Neural cell (in vitro differentiated cells): ENCODE data around the gene FNDC3A. TPM values are rescaled to one million over a fixed set of nuclear protein-coding genes. Genes with fewer than 3 reads are reported as not detected.
A peak's percentile ranks its signal among the peaks of the same experiment; 100 is the strongest.

Experiments used
- H2AFZ ChIP-seq: fragments of 200-600, 300-800 bp; sonication (generic), shearing (Covaris generic); 2 replicates; pipeline ENCODE4 v1.6.0; 2014; ENCODE audit warnings: low read depth, mild to moderate bottlenecking, antibody characterized with exemption, low read length, moderate library complexity
- H3F3A ChIP-seq: fragments of 200-600 bp; shearing (Covaris generic); 2 replicates; pipeline ENCODE4 v1.6.1; 2016; ENCODE audit warnings: mild to moderate bottlenecking, moderate library complexity, mixed read lengths, antibody characterized with exemption, low read length; ENCODE audit not compliant: insufficient read depth, poor library complexity, severe bottlenecking
- H3K27ac ChIP-seq: fragments of 200-600, 300-800 bp; sonication (generic), shearing (Covaris generic); 2 replicates; pipeline ENCODE4 v1.5.1; 2014; ENCODE audit warnings: mild to moderate bottlenecking, low read length, moderate library complexity
- H3K27me3 ChIP-seq: fragments of 300-800, 200-600 bp; sonication (generic), shearing (Covaris generic); 2 replicates; pipeline ENCODE4 v1.6.0; 2014; ENCODE audit warnings: mild to moderate bottlenecking, low read depth, low read length, moderate library complexity; ENCODE audit not compliant: insufficient read depth
- H3K36me3 ChIP-seq: fragments of 300-800, 200-600 bp; sonication (generic), shearing (Covaris generic); 2 replicates; pipeline ENCODE4 v1.5.1; 2014; ENCODE audit warnings: mild to moderate bottlenecking, antibody characterized with exemption, low read length, moderate library complexity; ENCODE audit not compliant: insufficient read depth
- H3K4me2 ChIP-seq: fragments of 300-800, 200-600 bp; sonication (generic), shearing (Covaris generic); 2 replicates; pipeline ENCODE4 v1.6.0; 2014; ENCODE audit warnings: mild to moderate bottlenecking, low read length
- H3K4me3 ChIP-seq: fragments of 300-800, 200-600 bp; sonication (generic), shearing (Covaris generic); 2 replicates; pipeline ENCODE4 v1.5.1; 2014; ENCODE audit warnings: mild to moderate bottlenecking, low read length, moderate library complexity
- H3K79me2 ChIP-seq: fragments of 200-600 bp; shearing (Covaris generic); replicated peaks from 2 replicates; pipeline ENCODE4 v1.6.0; 2014; ENCODE audit warnings: mild to moderate bottlenecking, low read length, moderate library complexity; ENCODE audit not compliant: insufficient read depth
- H3K9ac ChIP-seq: fragments of 300-800, 200-600 bp; sonication (generic), shearing (Covaris generic); 2 replicates; pipeline ENCODE4 v1.6.1; 2016; ENCODE audit warnings: mild to moderate bottlenecking, low read length, mixed read lengths
- H3K9me2 ChIP-seq: fragments of 200-600 bp; shearing (Covaris generic); 2 replicates; pipeline ENCODE4 v1.6.1; 2016; ENCODE audit warnings: mild to moderate bottlenecking, low read length, mixed read lengths; ENCODE audit not compliant: insufficient read depth
- H3K9me3 ChIP-seq: fragments of 200-600, 300-800 bp; sonication (generic), shearing (Covaris generic); 2 replicates; pipeline ENCODE4 v1.6.1; 2016; ENCODE audit warnings: mild to moderate bottlenecking, mixed run types, low read length, moderate library complexity, mixed read lengths
- H4K20me1 ChIP-seq: fragments of 200-600 bp; shearing (Covaris generic); 2 replicates; pipeline ENCODE4 v1.6.1; 2016; ENCODE audit warnings: mild to moderate bottlenecking, mixed run types; ENCODE audit not compliant: insufficient read depth
- CTCF ChIP-seq: fragments of 450-650 bp; IDR thresholded peaks from 2 replicates; pipeline ENCODE4 v1.5.1; 2014; ENCODE audit warnings: antibody characterized with exemption, mild to moderate bottlenecking, moderate library complexity; ENCODE audit not compliant: poor library complexity, severe bottlenecking
- EP300 ChIP-seq: fragments of 450-650 bp; conservative IDR thresholded peaks from 2 replicates; pipeline ENCODE4 v1.6.1; 2014; ENCODE audit warnings: antibody characterized with exemption, mild to moderate bottlenecking, moderate library complexity; ENCODE audit not compliant: poor library complexity, severe bottlenecking
- EZH2 ChIP-seq: fragments of 200-600, 300-800 bp; shearing (Covaris generic), sonication (generic); IDR thresholded peaks from 2 replicates; pipeline ENCODE4 v1.6.1; 2014; ENCODE audit warnings: antibody characterized with exemption, low read length, borderline replicate concordance, mild to moderate bottlenecking; ENCODE audit not compliant: insufficient read depth, poor library complexity, severe bottlenecking
- MXI1 ChIP-seq: fragments of 450-650 bp; conservative IDR thresholded peaks from 2 replicates; pipeline ENCODE4 v1.6.1; 2014; ENCODE audit warnings: antibody characterized with exemption, mild to moderate bottlenecking; ENCODE audit not compliant: poor library complexity, severe bottlenecking
- POLR2AphosphoS5 ChIP-seq: IDR thresholded peaks from 2 replicates; pipeline ENCODE4 v1.6.1; 2012
- RAD21 ChIP-seq: fragments of 450-650 bp; conservative IDR thresholded peaks from 2 replicates; pipeline ENCODE4 v1.6.1; 2014; ENCODE audit warnings: antibody characterized with exemption, mild to moderate bottlenecking, moderate library complexity
- SMC3 ChIP-seq: fragments of 450-650 bp; conservative IDR thresholded peaks from 2 replicates; pipeline ENCODE4 v1.6.1; 2014; ENCODE audit warnings: antibody characterized with exemption, mild to moderate bottlenecking, moderate library complexity; ENCODE audit not compliant: poor library complexity
- TAF1 ChIP-seq: IDR thresholded peaks from 2 replicates; pipeline ENCODE4 v1.6.1; 2012; ENCODE audit warnings: low read depth
- polyA plus RNA-seq: library from polyadenylated mRNA; depleted of rRNA; stranded (reverse); fragments of >200 nt; gene quantifications from 2 replicates; pipeline ENCODE4 v1.2.3, GENCODE V29; 2014
- TF ChIP-seq, protein P1 (sequence below): IDR thresholded peaks from 2 replicates; pipeline ENCODE4 v1.6.1; 2012; ENCODE audit warnings: borderline replicate concordance

Gene FNDC3A
- polyA plus RNA-seq, 1 donor from 2014 or later = 83.8 TPM

- Histone ChIP-seq H3K79me2 (peaks cover 47% of the 10 kb centered on the region), H3K9ac (peak overlapping the region; percentile 73), H3F3A (no peaks in the 10 kb centered on the region), H3K36me3 (peaks cover 2% of the 10 kb centered on the region), H3K27ac (peak overlapping the region; percentile 87), H3K9me3 (no peaks in the 10 kb centered on the region), H3K4me3 (peak overlapping the region; percentile 68), H2AFZ (peak overlapping the region; percentile 79), H3K27me3 (no peaks in the 10 kb centered on the region), H3K4me2 (peak overlapping the region; percentile 83), H4K20me1 (no peaks in the 10 kb centered on the region), H3K9me2 (no peaks in the 10 kb centered on the region)
- TF ChIP-seq EZH2 (no peak), RAD21 (peak; percentile 17), SMC3 (peak; percentile 28), MXI1 (peak; percentile 75), CTCF (no peak), POLR2AphosphoS5 (peak; percentile 72), TAF1 (peak; percentile 42), EP300 (peak; percentile 38)
- TF ChIP-seq, protein P1, sequence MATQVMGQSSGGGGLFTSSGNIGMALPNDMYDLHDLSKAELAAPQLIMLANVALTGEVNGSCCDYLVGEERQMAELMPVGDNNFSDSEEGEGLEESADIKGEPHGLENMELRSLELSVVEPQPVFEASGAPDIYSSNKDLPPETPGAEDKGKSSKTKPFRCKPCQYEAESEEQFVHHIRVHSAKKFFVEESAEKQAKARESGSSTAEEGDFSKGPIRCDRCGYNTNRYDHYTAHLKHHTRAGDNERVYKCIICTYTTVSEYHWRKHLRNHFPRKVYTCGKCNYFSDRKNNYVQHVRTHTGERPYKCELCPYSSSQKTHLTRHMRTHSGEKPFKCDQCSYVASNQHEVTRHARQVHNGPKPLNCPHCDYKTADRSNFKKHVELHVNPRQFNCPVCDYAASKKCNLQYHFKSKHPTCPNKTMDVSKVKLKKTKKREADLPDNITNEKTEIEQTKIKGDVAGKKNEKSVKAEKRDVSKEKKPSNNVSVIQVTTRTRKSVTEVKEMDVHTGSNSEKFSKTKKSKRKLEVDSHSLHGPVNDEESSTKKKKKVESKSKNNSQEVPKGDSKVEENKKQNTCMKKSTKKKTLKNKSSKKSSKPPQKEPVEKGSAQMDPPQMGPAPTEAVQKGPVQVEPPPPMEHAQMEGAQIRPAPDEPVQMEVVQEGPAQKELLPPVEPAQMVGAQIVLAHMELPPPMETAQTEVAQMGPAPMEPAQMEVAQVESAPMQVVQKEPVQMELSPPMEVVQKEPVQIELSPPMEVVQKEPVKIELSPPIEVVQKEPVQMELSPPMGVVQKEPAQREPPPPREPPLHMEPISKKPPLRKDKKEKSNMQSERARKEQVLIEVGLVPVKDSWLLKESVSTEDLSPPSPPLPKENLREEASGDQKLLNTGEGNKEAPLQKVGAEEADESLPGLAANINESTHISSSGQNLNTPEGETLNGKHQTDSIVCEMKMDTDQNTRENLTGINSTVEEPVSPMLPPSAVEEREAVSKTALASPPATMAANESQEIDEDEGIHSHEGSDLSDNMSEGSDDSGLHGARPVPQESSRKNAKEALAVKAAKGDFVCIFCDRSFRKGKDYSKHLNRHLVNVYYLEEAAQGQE = peak; percentile 66
Observed at GRCh38 chr13:49110122-49110912, 134.6 kb downstream of the FNDC3A start.

DNA sequence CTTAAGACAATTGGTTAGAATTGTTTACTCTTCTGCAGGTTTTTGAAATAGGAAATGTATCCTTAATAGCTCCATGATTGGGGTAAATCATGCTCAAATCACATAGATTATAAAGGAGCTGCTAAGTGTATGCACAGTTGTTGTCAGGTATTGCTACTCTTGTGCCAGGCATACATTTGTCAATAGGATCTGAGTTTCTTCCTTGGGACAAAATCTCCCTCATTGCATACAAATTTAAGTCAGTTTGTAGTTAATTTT, 135.1 kb downstream of the FNDC3A start:
- H3K9ac ChIP-seq = peak overlapping the region; percentile 73
- H3K9me2 ChIP-seq = no peaks in the 10 kb centered on the region
- TF ChIP-seq, protein P1 = no peak
- TF ChIP-seq CTCF = no peak
- no peak for TF ChIP-seq EZH2
- no peak for TF ChIP-seq EP300
- TF ChIP-seq TAF1 = no peak
- no peaks in the 10 kb centered on the region for H4K20me1 ChIP-seq
- H3K27me3 ChIP-seq = no peaks in the 10 kb centered on the region
- peaks cover 7% of the 10 kb centered on the region for H3K36me3 ChIP-seq
- no peaks in the 10 kb centered on the region for H3F3A ChIP-seq
- H3K4me2 ChIP-seq = peak overlapping the region; percentile 83
- H3K4me3 ChIP-seq = peak overlapping the region; percentile 68
- peak overlapping the region; percentile 87 for H3K27ac ChIP-seq
- H3K79me2 ChIP-seq = peaks cover 47% of the 10 kb centered on the region
- H3K9me3 ChIP-seq = no peaks in the 10 kb centered on the region
- H2AFZ ChIP-seq = peak overlapping the region; percentile 79
